ENCODE results near the gene SNCB.
A peak's percentile ranks its signal among the peaks of the same experiment; 100 is the strongest.

The SNCB gene

GRCh38 chr5:176614805-176615478 is 15.4 kb downstream of the SNCB start:
- no peak for TF ChIP-seq RAD21 (IDR thresholded peaks at IDR 0.05; ENCODE audit: low read depth)
- TF ChIP-seq NFIC (IDR thresholded peaks at IDR 0.05): no peak
- no peak for TF ChIP-seq YY1 (IDR thresholded peaks at IDR 0.05; ENCODE audit: low read depth)
- no peak for TF ChIP-seq USF1 (IDR thresholded peaks at IDR 0.05)
- no peak for TF ChIP-seq CEBPB (IDR thresholded peaks at IDR 0.05)
- no peak for TF ChIP-seq CREB1 (IDR thresholded peaks at IDR 0.05; ENCODE audit: low read depth)
- no peak for TF ChIP-seq EP300 (IDR thresholded peaks at IDR 0.05; ENCODE audit: borderline replicate concordance)
- TF ChIP-seq TCF12 (IDR thresholded peaks at IDR 0.05; ENCODE audit: low read depth): no peak

- no peak for TF ChIP-seq RAD21 (IDR thresholded peaks at IDR 0.05; ENCODE audit: low read depth)
- TF ChIP-seq CEBPB (IDR thresholded peaks at IDR 0.05): no peak
- TF ChIP-seq, protein P1, sequence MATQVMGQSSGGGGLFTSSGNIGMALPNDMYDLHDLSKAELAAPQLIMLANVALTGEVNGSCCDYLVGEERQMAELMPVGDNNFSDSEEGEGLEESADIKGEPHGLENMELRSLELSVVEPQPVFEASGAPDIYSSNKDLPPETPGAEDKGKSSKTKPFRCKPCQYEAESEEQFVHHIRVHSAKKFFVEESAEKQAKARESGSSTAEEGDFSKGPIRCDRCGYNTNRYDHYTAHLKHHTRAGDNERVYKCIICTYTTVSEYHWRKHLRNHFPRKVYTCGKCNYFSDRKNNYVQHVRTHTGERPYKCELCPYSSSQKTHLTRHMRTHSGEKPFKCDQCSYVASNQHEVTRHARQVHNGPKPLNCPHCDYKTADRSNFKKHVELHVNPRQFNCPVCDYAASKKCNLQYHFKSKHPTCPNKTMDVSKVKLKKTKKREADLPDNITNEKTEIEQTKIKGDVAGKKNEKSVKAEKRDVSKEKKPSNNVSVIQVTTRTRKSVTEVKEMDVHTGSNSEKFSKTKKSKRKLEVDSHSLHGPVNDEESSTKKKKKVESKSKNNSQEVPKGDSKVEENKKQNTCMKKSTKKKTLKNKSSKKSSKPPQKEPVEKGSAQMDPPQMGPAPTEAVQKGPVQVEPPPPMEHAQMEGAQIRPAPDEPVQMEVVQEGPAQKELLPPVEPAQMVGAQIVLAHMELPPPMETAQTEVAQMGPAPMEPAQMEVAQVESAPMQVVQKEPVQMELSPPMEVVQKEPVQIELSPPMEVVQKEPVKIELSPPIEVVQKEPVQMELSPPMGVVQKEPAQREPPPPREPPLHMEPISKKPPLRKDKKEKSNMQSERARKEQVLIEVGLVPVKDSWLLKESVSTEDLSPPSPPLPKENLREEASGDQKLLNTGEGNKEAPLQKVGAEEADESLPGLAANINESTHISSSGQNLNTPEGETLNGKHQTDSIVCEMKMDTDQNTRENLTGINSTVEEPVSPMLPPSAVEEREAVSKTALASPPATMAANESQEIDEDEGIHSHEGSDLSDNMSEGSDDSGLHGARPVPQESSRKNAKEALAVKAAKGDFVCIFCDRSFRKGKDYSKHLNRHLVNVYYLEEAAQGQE (IDR thresholded peaks at IDR 0.05; ENCODE audit: low read depth): no peak
- TF ChIP-seq YY1 (IDR thresholded peaks at IDR 0.05; ENCODE audit: low read depth): no peak
- TF ChIP-seq ZBTB7A (IDR thresholded peaks at IDR 0.05; ENCODE audit: low read depth): no peak
- TF ChIP-seq TEAD4 (IDR thresholded peaks at IDR 0.05): no peak
These were observed 17.5 kb downstream of the SNCB start for GRCh38 chr5:176612855-176613254.

DNA sequence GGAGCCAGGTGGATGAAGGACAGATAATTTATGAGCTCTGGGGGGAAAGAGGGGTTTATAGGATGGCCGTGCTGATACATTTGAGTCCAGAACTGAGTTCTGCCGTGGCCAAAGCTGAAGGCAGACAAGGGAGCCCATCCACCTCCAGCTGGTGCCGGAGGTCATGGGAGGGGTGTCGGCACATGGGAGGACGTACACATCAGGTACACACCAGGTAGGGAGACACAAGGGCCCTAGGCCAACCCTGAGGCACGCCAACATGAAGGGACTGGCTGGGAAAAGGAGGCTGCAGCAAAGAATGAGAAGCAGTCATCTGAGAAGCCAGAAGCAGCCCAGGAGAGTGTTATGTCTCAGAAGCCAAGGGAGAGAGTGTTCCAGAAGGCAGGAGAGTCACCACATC is 18.3 kb downstream of the SNCB start:
- no peak for TF ChIP-seq USF1 (IDR thresholded peaks at IDR 0.05)
- no peak for TF ChIP-seq RAD21 (IDR thresholded peaks at IDR 0.05; ENCODE audit: low read depth)
- TF ChIP-seq TCF12 (IDR thresholded peaks at IDR 0.05; ENCODE audit: low read depth): no peak

DNA sequence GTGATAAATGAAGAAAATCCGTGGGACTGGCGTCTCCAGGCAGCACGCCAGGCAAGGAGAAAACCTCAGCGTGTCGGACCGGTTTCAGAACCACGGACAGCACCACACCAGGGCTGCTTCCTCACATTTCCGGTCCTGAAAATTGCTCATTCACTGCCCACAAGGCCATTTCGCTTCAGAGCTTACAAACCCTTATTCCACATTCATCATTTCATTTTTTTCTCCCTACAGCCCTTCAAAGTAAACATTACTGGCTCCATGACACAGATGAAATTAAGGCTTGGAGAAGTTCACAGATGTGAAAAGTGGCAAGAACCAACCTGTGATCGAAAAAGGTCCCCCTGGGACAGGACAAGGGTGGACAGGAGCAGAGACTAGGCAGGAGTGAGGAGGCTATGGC is 18.9 kb downstream of the SNCB start:
- TF ChIP-seq USF1 (IDR thresholded peaks at IDR 0.05) (no peak), EP300 (IDR thresholded peaks at IDR 0.05; ENCODE audit: borderline replicate concordance) (no peak), TEAD4 (IDR thresholded peaks at IDR 0.05) (no peak), YY1 (IDR thresholded peaks at IDR 0.05; ENCODE audit: low read depth) (no peak), MAX (IDR thresholded peaks at IDR 0.05) (peak; percentile 66)
- TF ChIP-seq, protein P1 (IDR thresholded peaks at IDR 0.05; ENCODE audit: low read depth): peak; percentile 92

- TF ChIP-seq FOXM1 (IDR thresholded peaks at IDR 0.05; ENCODE audit: borderline replicate concordance, low read depth) (no peak), TAF1 (IDR thresholded peaks at IDR 0.05; ENCODE audit: low read depth) (no peak), ZBTB7A (IDR thresholded peaks at IDR 0.05; ENCODE audit: low read depth) (no peak), YY1 (IDR thresholded peaks at IDR 0.05; ENCODE audit: low read depth) (no peak), CREB1 (IDR thresholded peaks at IDR 0.05; ENCODE audit: low read depth) (no peak)
- TF ChIP-seq, protein P1 (IDR thresholded peaks at IDR 0.05; ENCODE audit: low read depth): no peak
These were observed 19.9 kb downstream of the SNCB start for GRCh38 chr5:176610435-176610773.
